B cell (primary cell): ENCODE results near the gene PCDH19. TPM values are rescaled to one million over a fixed set of nuclear protein-coding genes. Genes with fewer than 3 reads are reported as not detected.

Source experiments
- ATAC-seq: fragments of 200-7000 bp; cut with Tn5 transposase; one replicate; pipeline ENCODE4 v1.10.0; 2021; ENCODE audit warnings: low read depth, mild to moderate bottlenecking, moderate number of reproducible peaks, moderate library complexity
- CTCF ChIA-PET: fragments of 350-600 bp; sonication (Branson Sonifier 250); formaldehyde crosslinking; loops from one replicate; lab custom pipeline; 2021; ENCODE audit warnings: antibody characterized with exemption, inconsistent platforms; lab: Charles Lee
- POLR2A ChIA-PET: fragments of 350-600 bp; sonication (Branson Sonifier 250); formaldehyde crosslinking; loops from one replicate; lab custom pipeline; 2021; ENCODE audit warnings: antibody characterized with exemption; lab: Charles Lee
- DNase-seq: peaks from one replicate; pipeline ENCODE4 v3.0.0; 2013
- H2AFZ ChIP-seq: 2 replicates; pipeline ENCODE4 v1.6.1; 2012; ENCODE audit warnings: mild to moderate bottlenecking, low read depth, low read length; ENCODE audit not compliant: insufficient read depth, poor library complexity, severe bottlenecking
- H3K27ac ChIP-seq, 2 donors: 1 replicate in 1 of 2; 2 replicates in 1 of 2; pipeline ENCODE4 v1.5.1; 2012 to 2013; ENCODE audit warnings: low read length in 2 of 2, mild to moderate bottlenecking in 2 of 2, moderate library complexity in 1 of 2
- H3K27me3 ChIP-seq, 4 experiments: fragments of 200-600 bp in 1 of 4; sonication (generic) in 1 of 4; replicated peaks in 1 of 4; 1 replicate in 2 of 4; 2 replicates in 2 of 4; pipeline versions ENCODE4 v1.6.1 to v1.7.0; 2013 to 2016; ENCODE audit warnings: low read length in 3 of 4, mild to moderate bottlenecking in 2 of 4, mixed read lengths in 1 of 4, moderate library complexity in 1 of 4; ENCODE audit not compliant: insufficient read depth in 4 of 4, control insufficient read depth in 3 of 4; ENCODE audit errors: control extremely low read depth in 1 of 4
- H3K36me3 ChIP-seq, 2 experiments: replicated peaks in 1 of 2; 1 replicate in 1 of 2; 2 replicates in 1 of 2; pipeline versions ENCODE4 v1.6.1 to v1.7.1; 2013; ENCODE audit warnings: low read length in 1 of 2; ENCODE audit not compliant: insufficient read depth in 2 of 2, control insufficient read depth in 1 of 2; ENCODE audit errors: control extremely low read depth in 1 of 2, extremely low read depth in 1 of 2
- H3K4me1 ChIP-seq, 2 donors: fragments of 200-600 bp in 1 of 2; sonication (generic) in 1 of 2; 1 replicate in 1 of 2; 2 replicates in 1 of 2; pipeline versions ENCODE4 v1.5.1 to v1.6.1; 2013 to 2017; ENCODE audit warnings: low read length in 2 of 2; ENCODE audit not compliant: control insufficient read depth in 2 of 2, insufficient read depth in 2 of 2
- H3K4me2 ChIP-seq: replicated peaks from 2 replicates; pipeline ENCODE3; 2012; ENCODE audit warnings: mild to moderate bottlenecking, low read depth, low read length; ENCODE audit not compliant: poor library complexity, severe bottlenecking
- H3K4me3 ChIP-seq, 5 experiments: fragments of 200-600 bp in 1 of 5; sonication (generic) in 1 of 5; 1 replicate in 3 of 5; 2 replicates in 2 of 5; pipeline versions ENCODE4 v1.5.1 to v1.7.0; 2011 to 2016; ENCODE audit warnings: low read length in 4 of 5, mild to moderate bottlenecking in 4 of 5, low read depth in 2 of 5, control low read depth in 1 of 5, moderate library complexity in 1 of 5; ENCODE audit not compliant: insufficient read depth in 1 of 5; ENCODE audit errors: control extremely low read depth in 1 of 5, extremely low read depth in 1 of 5
- H3K79me2 ChIP-seq: fragments of 200-600 bp; sonication (generic); one replicate; pipeline ENCODE4 v1.6.0; 2016; ENCODE audit warnings: low read length; ENCODE audit not compliant: control insufficient read depth, insufficient read depth
- H3K9ac ChIP-seq: fragments of 200-600 bp; sonication (generic); 2 replicates; pipeline ENCODE4 v1.6.1; 2017; ENCODE audit warnings: mild to moderate bottlenecking, low read length, moderate library complexity
- H3K9me3 ChIP-seq, 3 donors: one replicate each; pipeline versions ENCODE4 v1.6.1 to v1.7.1; 2013; ENCODE audit warnings: low read length in 2 of 3; ENCODE audit not compliant: control insufficient read depth in 2 of 3, insufficient read depth in 1 of 3; ENCODE audit errors: control extremely low read depth in 1 of 3
- H4K20me1 ChIP-seq: 2 replicates; pipeline ENCODE4 v1.6.0; 2012; ENCODE audit warnings: mild to moderate bottlenecking, low read length; ENCODE audit not compliant: insufficient read depth, control insufficient read depth, poor library complexity, severe bottlenecking
- H3K27ac Mint-ChIP-seq: one replicate; pipeline ENCODE4 v1.8.0; 2021; ENCODE audit warnings: mixed read lengths
- H3K27me3 Mint-ChIP-seq: one replicate; pipeline ENCODE4 v1.8.0; 2021; ENCODE audit warnings: mixed read lengths
- H3K4me1 Mint-ChIP-seq: one replicate; pipeline ENCODE4 v1.8.0; 2021; ENCODE audit warnings: mixed read lengths
- H3K4me3 Mint-ChIP-seq: one replicate; pipeline ENCODE4 v1.8.0; 2021; ENCODE audit warnings: mixed read lengths
- H3K9me3 Mint-ChIP-seq: one replicate; pipeline ENCODE4 v1.8.0; 2022; ENCODE audit warnings: mixed read lengths; ENCODE audit not compliant: insufficient read depth
- EZH2 ChIP-seq: IDR thresholded peaks from 2 replicates; pipeline ENCODE4 v1.6.1; 2012; ENCODE audit warnings: borderline replicate concordance, low read depth, mild to moderate bottlenecking, moderate library complexity, low read length; ENCODE audit not compliant: insufficient read depth, poor library complexity, severe bottlenecking
- WGBS: methylation state at CpG from one replicate; pipeline ENCODE4 v1.1.5; 2013; ENCODE audit warnings: missing lambda C conversion rate; ENCODE audit not compliant: insufficient coverage; 5-methylcytosine and 5-hydroxymethylcytosine counted together
- intact Hi-C: fragments of 100-400 bp; cut with micrococcal nuclease; formaldehyde crosslinking; loops from one replicate; pipeline ENCODE4 v1.10.0; 2022
- polyA plus RNA-seq: library from polyadenylated mRNA; depleted of rRNA; stranded (reverse); fragments of >200 nt; gene quantifications from 2 replicates; pipeline ENCODE4 v1.2.3, GENCODE V29; 2012
- total RNA-seq, 2 donors: library from RNA; stranded (reverse); fragments of 120-200 nt in 1 of 2; gene quantifications; 1 replicate in 1 of 2; 2 replicates in 1 of 2; pipeline versions ENCODE4 v1.2.3 to v1.2.4, GENCODE V29; 2013 to 2022
- TF ChIP-seq, protein P1 (sequence below): fragments of 200-600 bp; IDR thresholded peaks from one replicate; pipeline ENCODE4 v1.8.0; 2022; ENCODE audit warnings: antibody characterized with exemption, mild to moderate bottlenecking

PCDH19 gene
- total and polyA plus RNA-seq, 2 donors (not counting 1 experiment from before 2014, with no cell fraction given), result not detected

GRCh38 chrX:100407784-100408712, 2.0 kb downstream of the PCDH19 start:
- Mint-ChIP-seq H3K4me1 (peaks cover 26% of the 10 kb centered on the region), H3K4me3 (no peak overlapping the region), H3K27ac (no peak overlapping the region), H3K9me3 (no peaks in the 10 kb centered on the region), H3K27me3 (peaks cover 40% of the 10 kb centered on the region)
- H3K4me1 ChIP-seq, result peaks cover 10 to 14% of the 10 kb centered on the region in 2 donors
- WGBS, result 19% methylated on average over 88 of the region's 90 CpGs
- no peak overlapping the region for H2AFZ ChIP-seq
- no peaks in the 10 kb centered on the region for H4K20me1 ChIP-seq
- ATAC-seq, result no peak
- H3K79me2 ChIP-seq, result no peaks in the 10 kb centered on the region
- H3K4me2 ChIP-seq, result peak overlapping the region; percentile 70
- no peak overlapping the region for H3K27ac ChIP-seq
- H3K9ac ChIP-seq, result no peak overlapping the region
- no peak overlapping the region for H3K4me3 ChIP-seq
- TF ChIP-seq EZH2, result no peak
- TF ChIP-seq, protein P1, sequence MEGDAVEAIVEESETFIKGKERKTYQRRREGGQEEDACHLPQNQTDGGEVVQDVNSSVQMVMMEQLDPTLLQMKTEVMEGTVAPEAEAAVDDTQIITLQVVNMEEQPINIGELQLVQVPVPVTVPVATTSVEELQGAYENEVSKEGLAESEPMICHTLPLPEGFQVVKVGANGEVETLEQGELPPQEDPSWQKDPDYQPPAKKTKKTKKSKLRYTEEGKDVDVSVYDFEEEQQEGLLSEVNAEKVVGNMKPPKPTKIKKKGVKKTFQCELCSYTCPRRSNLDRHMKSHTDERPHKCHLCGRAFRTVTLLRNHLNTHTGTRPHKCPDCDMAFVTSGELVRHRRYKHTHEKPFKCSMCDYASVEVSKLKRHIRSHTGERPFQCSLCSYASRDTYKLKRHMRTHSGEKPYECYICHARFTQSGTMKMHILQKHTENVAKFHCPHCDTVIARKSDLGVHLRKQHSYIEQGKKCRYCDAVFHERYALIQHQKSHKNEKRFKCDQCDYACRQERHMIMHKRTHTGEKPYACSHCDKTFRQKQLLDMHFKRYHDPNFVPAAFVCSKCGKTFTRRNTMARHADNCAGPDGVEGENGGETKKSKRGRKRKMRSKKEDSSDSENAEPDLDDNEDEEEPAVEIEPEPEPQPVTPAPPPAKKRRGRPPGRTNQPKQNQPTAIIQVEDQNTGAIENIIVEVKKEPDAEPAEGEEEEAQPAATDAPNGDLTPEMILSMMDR, result no peak
- H3K36me3 ChIP-seq, result no peaks in the 10 kb centered on the region
- peak; percentile 3 for DNase-seq
- POLR2A ChIA-PET, result no interaction called here
- H3K9me3 ChIP-seq, result peaks cover 0 to 33% (median 4%) of the 10 kb centered on the region in 3 donors
- peaks cover 0 to 55% (median 21%) of the 10 kb centered on the region in 4 experiments for H3K27me3 ChIP-seq
- CTCF ChIA-PET, result no interaction called here
- intact Hi-C loops, result no loop called here

DNA sequence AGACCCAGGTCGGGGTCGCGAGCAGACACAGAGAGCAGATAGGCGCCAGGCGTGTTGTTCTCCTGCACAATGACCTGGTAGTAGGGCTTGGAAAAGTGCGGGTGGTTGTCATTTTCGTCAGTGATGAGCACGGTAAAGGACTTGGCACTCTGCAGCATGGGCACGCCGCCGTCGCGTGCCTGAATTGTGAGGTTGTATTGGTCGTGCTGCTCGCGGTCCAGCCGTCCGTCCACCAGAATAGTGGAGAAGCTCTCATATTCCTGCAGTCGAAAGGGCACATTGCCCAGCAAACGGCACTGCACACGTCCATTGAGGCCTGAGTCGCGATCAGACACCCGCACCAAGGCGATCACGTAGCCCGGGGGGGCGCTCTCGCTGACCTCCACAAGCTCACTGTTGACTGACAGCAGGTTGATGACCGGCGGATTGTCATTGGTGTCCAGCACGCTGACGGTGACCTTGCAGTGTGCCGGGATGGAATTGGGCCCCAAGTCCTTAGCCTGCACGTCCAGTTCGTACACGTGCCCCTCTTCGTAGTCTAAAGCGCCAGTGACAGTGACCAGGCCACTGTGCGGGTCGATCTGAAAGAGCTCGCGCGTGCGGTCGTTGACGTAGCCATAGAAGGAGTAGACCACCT, 2.8 kb downstream of the PCDH19 start:
- Mint-ChIP-seq H3K4me3 (no peak overlapping the region), H3K9me3 (no peaks in the 10 kb centered on the region), H3K27ac (no peak overlapping the region), H3K27me3 (peaks cover 33% of the 10 kb centered on the region), H3K4me1 (peaks cover 19% of the 10 kb centered on the region)
- no peaks in the 10 kb centered on the region for H3K36me3 ChIP-seq
- no peak overlapping the region for H3K9ac ChIP-seq
- intact Hi-C loops, result no loop called here
- DNase-seq, result peak; percentile 2
- H3K4me2 ChIP-seq, result no peak overlapping the region
- TF ChIP-seq EZH2, result no peak
- TF ChIP-seq, protein P1, result no peak
- H3K4me1 ChIP-seq, result peaks cover 10 to 14% of the 10 kb centered on the region in 2 donors
- no peaks in the 10 kb centered on the region for H4K20me1 ChIP-seq
- ChIA-PET CTCF (no interaction called here), POLR2A (no interaction called here)
- H3K27me3 ChIP-seq, result peaks cover 0 to 52% (median 16%) of the 10 kb centered on the region in 4 experiments
- no peak overlapping the region for H2AFZ ChIP-seq
- no peak overlapping the region for H3K4me3 ChIP-seq
- H3K79me2 ChIP-seq, result no peaks in the 10 kb centered on the region
- peaks cover 0 to 33% (median 4%) of the 10 kb centered on the region in 3 donors for H3K9me3 ChIP-seq
- no peak for ATAC-seq
- 26% methylated on average over 47 of the region's 47 CpGs for WGBS
- H3K27ac ChIP-seq, result no peak overlapping the region
